PC-3 (cell line): ENCODE measurements around the gene CSTPP1. TPM values are rescaled to one million over a fixed set of nuclear protein-coding genes. Genes with fewer than 3 reads are reported as not detected.

Source experiments
- ATAC-seq: fragments of 200-7000 bp; cut with Tn5 transposase; 2 replicates; pipeline ENCODE4 v1.9.1; 2020; ENCODE audit warnings: mild to moderate bottlenecking, moderate library complexity
- BruUV-seq: library from RNA; stranded (reverse); fragments of 400-500 nt; replicated peaks from 2 replicates; lab custom pipeline; 2021; lab: Mats Ljungman, UMichigan
- CTCF ChIA-PET: fragments of 300-600 bp; sonication (Branson Sonifier 250); formaldehyde crosslinking; loops from one replicate; lab custom pipeline; 2022; ENCODE audit warnings: antibody characterized with exemption; lab: Charles Lee
- POLR2A ChIA-PET: fragments of 300-600 bp; sonication (Branson Sonifier 250); formaldehyde crosslinking; loops from one replicate; lab custom pipeline; 2022; ENCODE audit warnings: antibody characterized with exemption; ENCODE audit not compliant: unreplicated experiment; lab: Charles Lee
- DNase-seq: peaks from one replicate; pipeline ENCODE4 v3.0.0-alpha.2; 2015
- H2AFZ ChIP-seq: fragments of 300-600 bp; sonication (generic); 2 replicates; pipeline ENCODE4 v1.6.0; 2016; ENCODE audit warnings: antibody characterized with exemption, low read length
- H3F3A ChIP-seq: fragments of 300-600 bp; sonication (generic); one replicate; pipeline ENCODE4 v1.6.0; 2017; ENCODE audit warnings: antibody characterized with exemption, low read length, control low read depth, mild to moderate bottlenecking; ENCODE audit not compliant: unreplicated experiment
- H3K27ac ChIP-seq: fragments of 300-600 bp; sonication (generic); 2 replicates; pipeline ENCODE4 v1.5.1; 2016; ENCODE audit warnings: mild to moderate bottlenecking, low read length
- H3K27me3 ChIP-seq: fragments of 300-600 bp; sonication (generic); 2 replicates; pipeline ENCODE4 v1.6.1; 2016; ENCODE audit warnings: low read length, mixed read lengths
- H3K36me3 ChIP-seq: fragments of 300-600 bp; sonication (generic); 2 replicates; pipeline ENCODE4 v1.6.1; 2016; ENCODE audit warnings: low read depth, mixed run types, low read length, mixed read lengths
- H3K4me1 ChIP-seq: fragments of 300-600 bp; sonication (generic); 2 replicates; pipeline ENCODE4 v1.5.1; 2016; ENCODE audit warnings: low read length; ENCODE audit not compliant: insufficient read depth
- H3K4me2 ChIP-seq: fragments of 300-600 bp; sonication (generic); 2 replicates; pipeline ENCODE4 v1.6.0; 2016; ENCODE audit warnings: low read length
- H3K4me3 ChIP-seq: fragments of 300-600 bp; sonication (generic); 2 replicates; pipeline ENCODE4 v1.5.1; 2016; ENCODE audit warnings: mild to moderate bottlenecking, low read length, mixed read lengths
- H3K79me2 ChIP-seq: fragments of 300-600 bp; sonication (generic); 2 replicates; pipeline ENCODE4 v1.6.1; 2017; ENCODE audit warnings: low read length, mixed read lengths
- H3K9ac ChIP-seq: fragments of 300-600 bp; sonication (generic); 2 replicates; pipeline ENCODE4 v1.6.0; 2016; ENCODE audit warnings: mild to moderate bottlenecking, low read length
- H3K9me2 ChIP-seq: fragments of 300-600 bp; sonication (generic); replicated peaks from 2 replicates; pipeline ENCODE4 v1.6.1; 2016; ENCODE audit warnings: mixed run types, low read length, mixed read lengths
- H3K9me3 ChIP-seq: fragments of 300-600 bp; sonication (generic); 2 replicates; pipeline ENCODE4 v1.6.1; 2016; ENCODE audit warnings: low read length, mixed read lengths
- H4K20me1 ChIP-seq: fragments of 300-600 bp; sonication (generic); 2 replicates; pipeline ENCODE4 v1.6.1; 2016; ENCODE audit warnings: low read length, mixed read lengths
- EZH2 ChIP-seq: fragments of 300-600 bp; sonication (generic); IDR thresholded peaks from one replicate; pipeline ENCODE4 v1.6.1; 2017; ENCODE audit warnings: antibody characterized with exemption, mild to moderate bottlenecking, low read length; ENCODE audit not compliant: unreplicated experiment
- EZH2phosphoT487 ChIP-seq: fragments of 300-600 bp; sonication (generic); IDR thresholded peaks from 2 replicates; pipeline ENCODE4 v1.6.1; 2018; ENCODE audit warnings: mild to moderate bottlenecking, antibody characterized with exemption, low read length, borderline replicate concordance
- intact Hi-C: fragments of 100-400 bp; cut with micrococcal nuclease; formaldehyde crosslinking; loops from 2 replicates; pipeline ENCODE4 v1.9.0; 2023
- total RNA-seq: library from RNA; depleted of rRNA; stranded (reverse); fragments of >200 nt; gene quantifications from 2 replicates; pipeline ENCODE4 v1.2.3, GENCODE V29; 2014
- TF ChIP-seq, protein P1 (sequence below): fragments of 300-600 bp; sonication (generic); conservative IDR thresholded peaks from 2 replicates; pipeline ENCODE4 v1.5.1; 2017; ENCODE audit warnings: antibody characterized with exemption, low read depth, mild to moderate bottlenecking, low read length

Gene CSTPP1
- total RNA-seq, 1 experiment from 2014 or later: 21.7 TPM

- Histone ChIP-seq H3K9ac (no peak overlapping the region), H3K4me2 (peak overlapping the region; percentile 19), H3K9me2 (no peaks in the 10 kb centered on the region), H3K27me3 (no peaks in the 10 kb centered on the region), H3K79me2 (no peaks in the 10 kb centered on the region), H3F3A (no peaks in the 10 kb centered on the region), H3K27ac (peak overlapping the region; percentile 65), H3K9me3 (no peaks in the 10 kb centered on the region), H2AFZ (no peak overlapping the region), H3K4me3 (no peak overlapping the region), H4K20me1 (no peaks in the 10 kb centered on the region), H3K4me1 (peaks cover 32% of the 10 kb centered on the region), H3K36me3 (no peaks in the 10 kb centered on the region)
- TF ChIP-seq, protein P1, sequence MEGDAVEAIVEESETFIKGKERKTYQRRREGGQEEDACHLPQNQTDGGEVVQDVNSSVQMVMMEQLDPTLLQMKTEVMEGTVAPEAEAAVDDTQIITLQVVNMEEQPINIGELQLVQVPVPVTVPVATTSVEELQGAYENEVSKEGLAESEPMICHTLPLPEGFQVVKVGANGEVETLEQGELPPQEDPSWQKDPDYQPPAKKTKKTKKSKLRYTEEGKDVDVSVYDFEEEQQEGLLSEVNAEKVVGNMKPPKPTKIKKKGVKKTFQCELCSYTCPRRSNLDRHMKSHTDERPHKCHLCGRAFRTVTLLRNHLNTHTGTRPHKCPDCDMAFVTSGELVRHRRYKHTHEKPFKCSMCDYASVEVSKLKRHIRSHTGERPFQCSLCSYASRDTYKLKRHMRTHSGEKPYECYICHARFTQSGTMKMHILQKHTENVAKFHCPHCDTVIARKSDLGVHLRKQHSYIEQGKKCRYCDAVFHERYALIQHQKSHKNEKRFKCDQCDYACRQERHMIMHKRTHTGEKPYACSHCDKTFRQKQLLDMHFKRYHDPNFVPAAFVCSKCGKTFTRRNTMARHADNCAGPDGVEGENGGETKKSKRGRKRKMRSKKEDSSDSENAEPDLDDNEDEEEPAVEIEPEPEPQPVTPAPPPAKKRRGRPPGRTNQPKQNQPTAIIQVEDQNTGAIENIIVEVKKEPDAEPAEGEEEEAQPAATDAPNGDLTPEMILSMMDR: no peak
- no peak for TF ChIP-seq EZH2phosphoT487
- no peak for TF ChIP-seq EZH2
- ATAC-seq (no peak), DNase-seq (no peak)
- intact Hi-C loops: no loop called here
- POLR2A ChIA-PET: no interaction called here
- CTCF ChIA-PET: interaction anchor here (1.8 kb wide), 1 partner anchor 206 kb away, joined by 5 read pairs; no protein-coding TSS in a partner anchor
- no TSS peak for BruUV-seq
Measured at GRCh38 chr11:46947399-46948077, 11.0 kb downstream of the CSTPP1 start.

DNA sequence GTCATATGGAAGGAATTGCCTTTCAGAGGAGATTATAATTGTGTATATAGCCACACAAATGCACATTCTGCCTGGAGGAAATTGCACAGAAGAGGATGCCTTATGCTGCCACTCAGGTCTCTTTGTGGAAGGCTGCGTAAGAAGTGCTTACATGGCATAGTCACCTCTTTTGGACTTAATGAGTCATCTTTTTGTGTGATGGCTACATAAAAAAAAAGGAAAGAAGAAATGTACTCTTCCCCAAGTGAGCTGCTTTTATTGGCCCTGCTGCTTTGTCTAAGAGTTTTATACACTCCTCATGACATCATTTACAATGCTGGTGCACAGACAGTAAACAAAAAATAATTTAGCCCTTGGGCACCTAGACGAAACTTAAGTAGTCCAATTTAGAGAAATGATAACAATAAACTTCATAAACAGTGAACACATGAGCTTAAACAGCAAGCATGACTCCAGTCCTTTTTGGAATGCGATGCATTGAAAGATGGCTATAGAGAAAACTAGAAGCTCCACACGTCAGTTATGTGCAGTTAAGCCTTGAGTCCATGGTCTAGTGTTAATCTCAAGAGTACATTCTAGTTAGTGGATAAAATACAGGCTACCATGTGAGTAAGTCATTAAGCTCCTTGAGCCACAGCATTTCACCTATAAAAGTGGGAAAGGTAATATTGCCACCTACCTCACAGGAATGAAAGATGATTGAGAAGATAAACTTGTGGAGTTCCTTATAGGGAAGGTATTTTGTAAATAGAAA is 12.0 kb downstream of the CSTPP1 start:
- CTCF ChIA-PET: interaction anchor here (0.6 to 1.8 kb wide), 2 partner anchors 34 to 204 kb away, joined by 3 to 5 read pairs; no protein-coding TSS in a partner anchor
- H3K9ac ChIP-seq: no peak overlapping the region
- H3K79me2 ChIP-seq: no peaks in the 10 kb centered on the region
- ATAC-seq (peak; percentile 89), DNase-seq (peak; percentile 81)
- POLR2A ChIA-PET: interaction anchor here (0.6 kb wide), 1 partner anchor 73 kb away, joined by 4 read pairs; no protein-coding TSS in a partner anchor
- intact Hi-C loops: no loop called here
- TF ChIP-seq, protein P1: no peak
- TF ChIP-seq EZH2phosphoT487: no peak
- no peak for TF ChIP-seq EZH2
- BruUV-seq: no TSS peak
- no peaks in the 10 kb centered on the region for H3K9me2 ChIP-seq
- H3K4me3 ChIP-seq: no peak overlapping the region
- H2AFZ ChIP-seq: no peak overlapping the region
- H3K27ac ChIP-seq: peak overlapping the region; percentile 65
- H3K36me3 ChIP-seq: no peaks in the 10 kb centered on the region
- H3F3A ChIP-seq: no peaks in the 10 kb centered on the region
- H3K4me1 ChIP-seq: peaks cover 34% of the 10 kb centered on the region
- no peaks in the 10 kb centered on the region for H4K20me1 ChIP-seq
- peak overlapping the region; percentile 19; the same call in 1 of the 2 replicates for H3K4me2 ChIP-seq
- no peaks in the 10 kb centered on the region for H3K27me3 ChIP-seq
- H3K9me3 ChIP-seq: no peaks in the 10 kb centered on the region
